PC-9 (cell line): Measurements from ENCODE around the gene EVA1C. TPM values are rescaled to one million over a fixed set of nuclear protein-coding genes. Genes with fewer than 3 reads are reported as not detected.

Experiments used
- BruUV-seq: library from RNA; stranded (reverse); fragments of 400-500 nt; replicated peaks from 2 replicates; lab custom pipeline; 2021; lab: Mats Ljungman, UMichigan
- CTCF ChIA-PET: fragments of 300-600 bp; sonication (Branson Sonifier 250); formaldehyde crosslinking; loops from one replicate; lab custom pipeline; 2022; ENCODE audit warnings: antibody characterized with exemption; lab: Charles Lee
- POLR2A ChIA-PET: fragments of 300-600 bp; sonication (Branson Sonifier 250); formaldehyde crosslinking; loops from one replicate; lab custom pipeline; 2022; ENCODE audit warnings: antibody characterized with exemption; ENCODE audit not compliant: unreplicated experiment; lab: Charles Lee
- DNase-seq, 2 experiments: peaks; one replicate each; pipeline versions ENCODE4 v3.0.0 to v3.0.0-alpha.2; 2015 to 2022; ENCODE audit warnings: mixed read lengths in 1 of 2
- H2AFZ ChIP-seq: fragments of 200-600 bp; sonication (generic); 2 replicates; pipeline ENCODE4 v1.8.1; 2017; ENCODE audit warnings: antibody characterized with exemption
- H3F3A ChIP-seq: fragments of 200-600 bp; sonication (generic); 2 replicates; pipeline ENCODE4 v1.8.1; 2017; ENCODE audit warnings: antibody characterized with exemption, mild to moderate bottlenecking, low read depth; ENCODE audit not compliant: insufficient read depth
- H3K27ac ChIP-seq: fragments of 200-600 bp; sonication (generic); 2 replicates; pipeline ENCODE4 v1.6.1; 2016; ENCODE audit warnings: mixed run types
- H3K27me3 ChIP-seq: fragments of 200-600 bp; sonication (generic); 2 replicates; pipeline ENCODE4 v1.6.1; 2016; ENCODE audit warnings: low read depth, mixed run types; ENCODE audit not compliant: insufficient read depth
- H3K36me3 ChIP-seq: fragments of 200-600 bp; sonication (generic); 2 replicates; pipeline ENCODE4 v1.6.1; 2016; ENCODE audit warnings: low read depth, mixed run types
- H3K4me1 ChIP-seq: fragments of 200-600 bp; sonication (generic); replicated peaks from 2 replicates; pipeline ENCODE4 v1.6.1; 2016; ENCODE audit warnings: mixed run types; ENCODE audit not compliant: insufficient read depth
- H3K4me2 ChIP-seq: fragments of 200-600 bp; sonication (generic); 2 replicates; pipeline ENCODE4 v1.6.1; 2017; ENCODE audit warnings: mixed run types
- H3K4me3 ChIP-seq: fragments of 200-600 bp; sonication (generic); 2 replicates; pipeline ENCODE4 v1.6.1; 2016; ENCODE audit warnings: mixed run types
- H3K79me2 ChIP-seq: fragments of 200-600 bp; sonication (generic); 2 replicates; pipeline ENCODE4 v1.6.1; 2017; ENCODE audit warnings: low read depth, mixed run types
- H3K9me2 ChIP-seq: fragments of 200-600 bp; sonication (generic); 2 replicates; pipeline ENCODE4 v1.8.1; 2017; ENCODE audit warnings: mild to moderate bottlenecking; ENCODE audit not compliant: insufficient read depth
- H3K9me3 ChIP-seq: fragments of 200-600 bp; sonication (generic); 2 replicates; pipeline ENCODE4 v1.8.1; 2016; ENCODE audit warnings: low read depth; ENCODE audit not compliant: insufficient read depth
- H4K20me1 ChIP-seq: fragments of 200-600 bp; sonication (generic); 2 replicates; pipeline ENCODE4 v1.8.1; 2017; ENCODE audit not compliant: insufficient read depth
- EZH2 ChIP-seq: fragments of 200-600 bp; sonication (generic); IDR thresholded peaks from 2 replicates; pipeline ENCODE4 v1.8.0; 2017; ENCODE audit warnings: antibody characterized with exemption, low read depth
- intact Hi-C: fragments of 100-400 bp; cut with micrococcal nuclease; formaldehyde crosslinking; loops from one replicate; pipeline ENCODE4 v1.10.0; 2022; ENCODE audit not compliant: unreplicated experiment
- total RNA-seq: library from RNA; stranded (reverse); gene quantifications from 2 replicates; pipeline ENCODE4 v1.2.3, GENCODE V29; 2021
- TF ChIP-seq, protein P1 (sequence below): fragments of 200-600 bp; sonication (generic); conservative IDR thresholded peaks from 2 replicates; pipeline ENCODE4 v1.6.1; 2017; ENCODE audit warnings: mixed run types, antibody characterized with exemption, mild to moderate bottlenecking, moderate library complexity

Gene EVA1C
- total RNA-seq, 1 experiment from 2014 or later, result 3.0 TPM

DNA sequence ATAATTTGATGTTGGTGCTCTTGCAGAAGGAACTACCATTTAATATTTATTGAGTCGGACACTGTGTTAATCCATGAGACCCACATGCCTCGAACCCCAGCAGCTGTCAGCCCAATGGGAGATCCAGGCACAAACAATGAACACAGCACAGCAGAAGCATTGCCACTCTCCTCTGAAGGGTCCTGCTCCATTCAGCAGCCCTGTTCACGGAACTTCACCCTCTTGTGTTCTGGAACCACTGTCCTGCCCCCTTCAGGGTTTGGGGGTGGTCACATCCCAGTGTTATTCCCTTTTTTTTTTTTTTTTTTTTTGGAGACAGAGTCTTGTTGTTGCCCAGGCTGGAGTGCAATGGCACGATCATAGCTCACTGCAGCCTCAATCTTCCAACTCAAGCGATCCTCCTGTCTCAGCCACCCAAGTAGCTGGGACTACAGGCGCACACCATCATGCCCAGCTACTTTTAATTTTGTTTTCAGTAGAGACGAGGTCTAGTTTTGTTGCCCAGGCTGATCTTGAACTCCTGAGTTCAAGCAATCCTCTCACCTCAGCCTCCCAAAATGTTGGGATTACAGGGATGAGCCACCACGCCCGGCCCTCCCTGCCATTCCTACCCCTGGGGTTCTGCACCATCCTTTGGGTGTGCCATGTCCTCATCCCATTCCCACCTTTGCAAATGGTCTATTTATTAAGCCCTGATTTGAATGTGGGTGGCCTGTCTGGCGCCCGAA is 70.2 kb downstream of the EVA1C start:
- Histone ChIP-seq H3K4me3 (no peak overlapping the region), H3K79me2 (no peaks in the 10 kb centered on the region), H3K9me2 (no peaks in the 10 kb centered on the region), H3K36me3 (no peaks in the 10 kb centered on the region), H4K20me1 (no peaks in the 10 kb centered on the region), H3K27me3 (no peaks in the 10 kb centered on the region), H3K9me3 (no peaks in the 10 kb centered on the region), H2AFZ (no peak overlapping the region), H3F3A (no peaks in the 10 kb centered on the region), H3K4me2 (no peak overlapping the region), H3K27ac (no peak overlapping the region), H3K4me1 (no peaks in the 10 kb centered on the region)
- no peak for TF ChIP-seq EZH2
- TF ChIP-seq, protein P1, sequence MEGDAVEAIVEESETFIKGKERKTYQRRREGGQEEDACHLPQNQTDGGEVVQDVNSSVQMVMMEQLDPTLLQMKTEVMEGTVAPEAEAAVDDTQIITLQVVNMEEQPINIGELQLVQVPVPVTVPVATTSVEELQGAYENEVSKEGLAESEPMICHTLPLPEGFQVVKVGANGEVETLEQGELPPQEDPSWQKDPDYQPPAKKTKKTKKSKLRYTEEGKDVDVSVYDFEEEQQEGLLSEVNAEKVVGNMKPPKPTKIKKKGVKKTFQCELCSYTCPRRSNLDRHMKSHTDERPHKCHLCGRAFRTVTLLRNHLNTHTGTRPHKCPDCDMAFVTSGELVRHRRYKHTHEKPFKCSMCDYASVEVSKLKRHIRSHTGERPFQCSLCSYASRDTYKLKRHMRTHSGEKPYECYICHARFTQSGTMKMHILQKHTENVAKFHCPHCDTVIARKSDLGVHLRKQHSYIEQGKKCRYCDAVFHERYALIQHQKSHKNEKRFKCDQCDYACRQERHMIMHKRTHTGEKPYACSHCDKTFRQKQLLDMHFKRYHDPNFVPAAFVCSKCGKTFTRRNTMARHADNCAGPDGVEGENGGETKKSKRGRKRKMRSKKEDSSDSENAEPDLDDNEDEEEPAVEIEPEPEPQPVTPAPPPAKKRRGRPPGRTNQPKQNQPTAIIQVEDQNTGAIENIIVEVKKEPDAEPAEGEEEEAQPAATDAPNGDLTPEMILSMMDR, result no peak
- DNase-seq, result no peak
- CTCF ChIA-PET, result interaction anchor here (0.7 kb wide), 1 partner anchor 21 kb away, joined by 5 read pairs; no protein-coding TSS in a partner anchor
- intact Hi-C loops, result no loop called here
- BruUV-seq, result no TSS peak
- POLR2A ChIA-PET, result interaction anchor here (0.6 kb wide), 1 partner anchor 44 kb away, joined by 3 read pairs; no protein-coding TSS in a partner anchor

- TF ChIP-seq EZH2, result no peak
- TF ChIP-seq, protein P1, result no peak
- Histone ChIP-seq H3K27ac (no peak overlapping the region), H3K27me3 (no peaks in the 10 kb centered on the region), H3K9me2 (no peaks in the 10 kb centered on the region), H3K4me3 (no peak overlapping the region), H3K36me3 (no peaks in the 10 kb centered on the region), H3K79me2 (no peaks in the 10 kb centered on the region), H3F3A (no peaks in the 10 kb centered on the region), H4K20me1 (no peaks in the 10 kb centered on the region), H3K9me3 (no peaks in the 10 kb centered on the region), H3K4me1 (no peaks in the 10 kb centered on the region), H2AFZ (no peak overlapping the region), H3K4me2 (no peak overlapping the region)
- CTCF ChIA-PET, result interaction anchor here (0.7 kb wide), 1 partner anchor 21 kb away, joined by 5 read pairs; no protein-coding TSS in a partner anchor
- no peak for DNase-seq
- intact Hi-C loops, result no loop called here
- POLR2A ChIA-PET, result interaction anchor here (0.6 kb wide), 1 partner anchor 43 kb away, joined by 3 read pairs; no protein-coding TSS in a partner anchor
- no TSS peak for BruUV-seq
These were observed 70.7 kb downstream of the EVA1C start for GRCh38 chr21:32483293-32483595.

DNA sequence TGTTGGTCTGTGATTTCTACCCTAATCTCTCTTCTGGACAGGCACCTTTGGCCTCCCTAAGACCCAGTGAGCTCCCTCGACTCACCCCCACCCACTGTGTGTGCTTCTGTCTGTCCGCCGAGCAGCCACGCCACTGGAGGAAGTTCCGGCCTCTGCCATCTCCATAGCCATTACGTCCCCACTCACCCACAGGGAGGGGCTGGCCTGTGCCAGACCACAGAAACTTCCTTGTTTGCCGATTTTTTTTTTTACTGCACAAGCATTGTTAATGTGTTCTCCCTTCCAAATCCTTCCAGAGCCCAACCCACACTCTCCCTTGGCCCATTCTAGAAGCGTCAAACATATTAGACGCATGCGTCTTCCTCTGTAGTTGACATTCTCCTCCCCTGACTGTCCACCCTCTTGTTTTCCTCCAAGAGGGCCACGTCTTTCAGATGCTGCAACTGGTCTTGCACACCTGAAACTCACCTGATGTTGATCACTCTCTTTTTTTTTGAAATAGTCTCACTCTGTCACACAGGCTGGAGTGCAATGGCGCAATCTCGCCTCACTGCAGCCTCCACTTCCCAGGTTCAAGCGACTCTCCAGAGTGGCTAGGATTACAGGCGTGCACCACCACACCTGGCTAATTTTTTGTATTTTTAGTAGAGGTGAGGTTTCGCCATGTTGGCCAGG is 72.3 kb downstream of the EVA1C start:
- TF ChIP-seq EZH2, result no peak
- TF ChIP-seq, protein P1, result no peak
- Histone ChIP-seq H3K4me3 (no peak overlapping the region), H3F3A (no peaks in the 10 kb centered on the region), H3K4me2 (no peak overlapping the region), H3K36me3 (no peaks in the 10 kb centered on the region), H4K20me1 (no peaks in the 10 kb centered on the region), H3K27ac (no peak overlapping the region), H3K27me3 (no peaks in the 10 kb centered on the region), H3K79me2 (no peaks in the 10 kb centered on the region), H3K9me2 (no peaks in the 10 kb centered on the region), H2AFZ (no peak overlapping the region), H3K4me1 (no peaks in the 10 kb centered on the region), H3K9me3 (no peaks in the 10 kb centered on the region)
- ChIA-PET POLR2A (no interaction called here), CTCF (no interaction called here)
- no TSS peak for BruUV-seq
- intact Hi-C loops, result no loop called here
- DNase-seq, result no peak
